ENCODE results near the gene BCR. TPM values are rescaled to one million over a fixed set of nuclear protein-coding genes. Genes with fewer than 3 reads are reported as not detected.

BCR gene
- total RNA-seq, 1 experiment from 2014 or later, result 77.0 TPM

DNA sequence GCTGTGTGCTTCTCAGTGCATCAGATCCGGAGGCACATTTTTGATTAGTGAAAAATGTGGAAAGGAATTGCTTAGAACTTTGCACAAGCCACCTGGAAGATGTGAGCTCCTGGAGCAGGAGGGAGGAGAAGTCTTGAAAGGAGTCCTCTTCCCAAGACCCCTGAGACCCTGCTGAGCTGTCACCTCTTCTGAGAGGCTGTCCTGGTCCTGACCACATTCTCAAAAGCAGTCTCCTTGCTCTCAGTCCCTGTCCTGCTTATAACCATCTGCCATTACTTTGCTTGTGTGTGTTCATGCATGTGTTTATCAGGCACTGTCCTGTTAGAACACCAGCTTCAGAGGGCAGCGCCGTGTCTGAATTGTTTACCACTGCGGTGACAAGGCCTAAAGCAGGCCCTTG, 86.5 kb downstream of the BCR start:
- H3K27ac Mint-ChIP-seq, result peak overlapping the region; percentile 61 to 95 (median 63); a peak in 4 of 7 replicates
- WGBS (ENCODE audit: extremely low coverage, insufficient read length, low lambda C conversion rate), result no CpG with 5 or more reads among the region's 4 CpGs
- H3K79me1 ChIP-seq (ENCODE audit: insufficient read depth, low read depth, low read length, poor library complexity, severe bottlenecking), result no peaks in the 10 kb centered on the region

More for the DNA sequence above, 86.5 kb downstream of the BCR start:
- no peak overlapping the region for H3K4ac ChIP-seq (ENCODE audit: low read depth, low read length)
- no peak overlapping the region for H2BK5ac ChIP-seq (ENCODE audit: insufficient read length, low read length)
- H3K23ac ChIP-seq (ENCODE audit: insufficient read length, low read depth, low read length), result no peak overlapping the region
- no peak overlapping the region for H2BK20ac ChIP-seq (ENCODE audit: low read depth, low read length, poor library complexity, severe bottlenecking)
- H3K56ac ChIP-seq (ENCODE audit: insufficient read length, low read depth, low read length), result no peak overlapping the region
- no peak overlapping the region for H3K4me3 Mint-ChIP-seq
- no peaks in the 10 kb centered on the region for H3K9me3 Mint-ChIP-seq
- no peak overlapping the region for H3T11ph ChIP-seq (ENCODE audit: low read length)
- H4K20me1 ChIP-seq (ENCODE audit: control insufficient read depth, insufficient read depth, insufficient read length), result no peaks in the 10 kb centered on the region
- H3K4me1 ChIP-seq (ENCODE audit: insufficient read depth, low read length), result peaks cover 8% of the 10 kb centered on the region; the same call in 1 of the 2 replicates
- H3K79me2 ChIP-seq (ENCODE audit: insufficient read depth, low read length), result no peaks in the 10 kb centered on the region; the same call in 1 of the 2 replicates
- no peak overlapping the region for H4K8ac ChIP-seq (replicated peaks; ENCODE audit: insufficient read length, low read depth, low read length)
- H3K36me3 Mint-ChIP-seq (ENCODE audit: insufficient read depth in 1 of 3, low read depth in 3 of 3), result peaks cover 25 to 78% (median 43%) of the 10 kb centered on the region in 3 experiments; a peak in 6 of 7 replicates
- DNase-seq, result no peak
- no peak overlapping the region for H2BK12ac ChIP-seq (ENCODE audit: insufficient read length, low read depth, low read length)
- H3K27me3 ChIP-seq (ENCODE audit: insufficient read depth, low read length), result no peaks in the 10 kb centered on the region
- H3K14ac ChIP-seq (ENCODE audit: insufficient read depth, low read length), result no peak overlapping the region
- no peak overlapping the region for H3K9ac ChIP-seq (ENCODE audit: extremely low read depth, insufficient read length, low read length)
- no peak overlapping the region for H3K27ac ChIP-seq (ENCODE audit: insufficient read length, low read depth, low read length)
- H4K5ac ChIP-seq (ENCODE audit: insufficient read length, low read depth, low read length), result no peak overlapping the region
- no peak overlapping the region for H3K18ac ChIP-seq (ENCODE audit: insufficient read length, low read depth, low read length)
- H3K9me3 ChIP-seq (ENCODE audit: control insufficient read depth, low read depth, low read length), result no peaks in the 10 kb centered on the region
- H2AK5ac ChIP-seq (ENCODE audit: insufficient read length, low read length), result no peak overlapping the region
- H3K4me1 Mint-ChIP-seq, result peaks cover 40 to 54% of the 10 kb centered on the region in 2 experiments
- H2BK15ac ChIP-seq (ENCODE audit: low read depth, low read length), result no peak overlapping the region
- no peaks in the 10 kb centered on the region for H3K27me3 Mint-ChIP-seq (ENCODE audit: low read depth)
- no peak overlapping the region for H4K91ac ChIP-seq (ENCODE audit: insufficient read length, low read depth, low read length)
- TF ChIP-seq, protein P1, sequence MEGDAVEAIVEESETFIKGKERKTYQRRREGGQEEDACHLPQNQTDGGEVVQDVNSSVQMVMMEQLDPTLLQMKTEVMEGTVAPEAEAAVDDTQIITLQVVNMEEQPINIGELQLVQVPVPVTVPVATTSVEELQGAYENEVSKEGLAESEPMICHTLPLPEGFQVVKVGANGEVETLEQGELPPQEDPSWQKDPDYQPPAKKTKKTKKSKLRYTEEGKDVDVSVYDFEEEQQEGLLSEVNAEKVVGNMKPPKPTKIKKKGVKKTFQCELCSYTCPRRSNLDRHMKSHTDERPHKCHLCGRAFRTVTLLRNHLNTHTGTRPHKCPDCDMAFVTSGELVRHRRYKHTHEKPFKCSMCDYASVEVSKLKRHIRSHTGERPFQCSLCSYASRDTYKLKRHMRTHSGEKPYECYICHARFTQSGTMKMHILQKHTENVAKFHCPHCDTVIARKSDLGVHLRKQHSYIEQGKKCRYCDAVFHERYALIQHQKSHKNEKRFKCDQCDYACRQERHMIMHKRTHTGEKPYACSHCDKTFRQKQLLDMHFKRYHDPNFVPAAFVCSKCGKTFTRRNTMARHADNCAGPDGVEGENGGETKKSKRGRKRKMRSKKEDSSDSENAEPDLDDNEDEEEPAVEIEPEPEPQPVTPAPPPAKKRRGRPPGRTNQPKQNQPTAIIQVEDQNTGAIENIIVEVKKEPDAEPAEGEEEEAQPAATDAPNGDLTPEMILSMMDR (conservative IDR thresholded peaks at IDR 0.05), result no peak
- H3K4me2 ChIP-seq (ENCODE audit: insufficient read depth, insufficient read length, low read length), result no peak overlapping the region
- H2BK120ac ChIP-seq (ENCODE audit: low read depth, low read length, poor library complexity, severe bottlenecking), result no peak overlapping the region
- H2AFZ ChIP-seq (ENCODE audit: low read length), result no peak overlapping the region
- H3K23me2 ChIP-seq (ENCODE audit: insufficient read length, low read depth, low read length, poor library complexity, severe bottlenecking), result no peaks in the 10 kb centered on the region
